Dedifferentiated amniotic fluid mesenchymal stem cell (primary cell): ENCODE measurements around the gene GPR152.
"Not testable (repeated sequence)": the region's sequence is repeated elsewhere in the genome, so short reads cannot be mapped to it uniquely, and the experiment has no call there.

Experiments
- DNase-seq: peaks from one replicate; pipeline ENCODE4 v3.0.0-alpha.2; 2016; ENCODE audit errors: extremely low spot score

The GPR152 gene

GRCh38 chr11:67427364-67427859 lies 25.1 kb downstream of the GPR152 start:
- not testable (repeated sequence) for DNase-seq

- DNase-seq = no peak
Observed at GRCh38 chr11:67423891-67424613, 28.5 kb downstream of the GPR152 start.

- no peak for DNase-seq
Observed at GRCh38 chr11:67423466-67423865, 29.1 kb downstream of the GPR152 start.

- no peak for DNase-seq
Observed at GRCh38 chr11:67422891-67423290, 29.6 kb downstream of the GPR152 start.

GRCh38 chr11:67421430-67422031 lies 31.0 kb downstream of the GPR152 start:
- no peak for DNase-seq

- peak; percentile 76 for DNase-seq
Observed at GRCh38 chr11:67420646-67421429, 31.7 kb downstream of the GPR152 start.

GRCh38 chr11:67420147-67420645 lies 32.3 kb downstream of the GPR152 start:
- DNase-seq = no peak

GRCh38 chr11:67419325-67420049 lies 33.0 kb downstream of the GPR152 start:
- DNase-seq = no peak

- DNase-seq = no peak
Observed at GRCh38 chr11:67418476-67419281, 33.9 kb downstream of the GPR152 start.

- DNase-seq = no peak
Observed at GRCh38 chr11:67417425-67417824, 35.1 kb downstream of the GPR152 start.

- DNase-seq = no peak
Observed at GRCh38 chr11:67416416-67417335, 35.9 kb downstream of the GPR152 start.

GRCh38 chr11:67415501-67416304 lies 36.8 kb downstream of the GPR152 start, which contains the start of gene CARNS1:
CARNS1 (plus strand) TSS chr11:67415678; CDS start chr11:67416200, 522 bp downstream.
- DNase-seq = no peak

GRCh38 chr11:67413266-67413849 lies 39.2 kb downstream of the GPR152 start:
- no peak for DNase-seq

GRCh38 chr11:67412495-67413179 lies 39.9 kb downstream of the GPR152 start:
- DNase-seq = no peak

GRCh38 chr11:67411785-67412152 lies 40.8 kb downstream of the GPR152 start:
- no peak for DNase-seq

GRCh38 chr11:67410984-67411784 lies 41.3 kb downstream of the GPR152 start:
- no peak for DNase-seq

- DNase-seq = no peak
Observed at GRCh38 chr11:67410369-67410831, 42.1 kb downstream of the GPR152 start.
